GM18520 (cell line): ENCODE data around the gene TCHHL1.

Source experiments
- ATAC-seq: cut with Tn5 transposase; IDR thresholded peaks from one replicate; pipeline ENCODE4 v1.9.1; 2021; ENCODE audit not compliant: unreplicated experiment

The TCHHL1 gene

DNA sequence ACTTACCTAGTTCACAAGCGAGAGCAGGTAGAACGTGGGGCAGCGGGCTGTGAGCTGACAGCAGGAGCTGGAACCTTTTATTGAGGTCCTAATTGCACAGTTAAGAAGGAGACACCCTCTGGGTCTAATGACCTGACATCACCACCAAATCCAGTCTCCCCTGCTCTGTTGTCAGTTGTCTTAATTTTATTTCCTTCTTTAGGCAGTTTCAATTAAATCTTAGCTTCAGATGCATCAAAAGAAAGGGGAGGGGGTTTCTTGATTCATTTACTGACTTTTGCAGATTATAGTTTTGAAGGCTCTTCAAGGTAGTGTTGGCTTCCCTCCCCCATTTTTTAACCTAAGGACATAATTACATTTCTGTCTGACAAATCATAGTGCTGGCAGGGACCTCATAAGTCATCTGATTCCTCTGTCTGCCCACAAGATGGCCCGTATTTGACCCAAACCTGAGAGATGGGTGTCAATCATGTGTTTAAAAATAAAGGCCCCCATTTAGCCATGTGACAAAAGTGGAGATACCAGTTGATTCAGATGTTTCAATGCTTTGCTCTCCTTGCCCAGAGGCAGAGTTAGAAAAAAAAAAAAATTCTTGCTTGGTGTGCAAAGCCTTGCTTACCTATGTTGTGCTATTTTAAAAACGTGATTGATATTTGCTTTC, at the start of gene TCHHL1:
TCHHL1 (minus strand) TSS at position 51 of the 661 bp plus-strand sequence. CDS start 921 bp downstream, outside the sequence.
- ATAC-seq: no peak

DNA sequence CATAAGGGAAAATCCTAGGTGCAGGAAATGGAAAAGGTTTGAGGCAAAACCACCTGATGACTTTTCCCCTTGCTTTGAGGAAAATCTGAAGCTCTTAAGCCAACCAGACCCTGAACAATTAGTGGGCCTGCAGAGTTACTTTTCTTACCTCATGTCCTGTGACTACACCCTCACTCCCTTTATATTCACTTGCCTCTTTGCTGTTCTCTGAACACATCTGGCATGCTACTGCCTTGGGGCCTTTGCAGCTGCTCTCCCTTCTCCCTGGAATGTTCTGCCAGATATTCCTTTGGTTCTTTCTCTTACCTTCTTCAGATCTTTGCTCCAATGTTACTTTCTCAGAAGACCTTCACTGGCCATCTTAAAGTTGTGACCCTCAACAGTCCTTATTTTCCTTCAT, 48.4 kb upstream of the TCHHL1 start:
- ATAC-seq: no peak

DNA sequence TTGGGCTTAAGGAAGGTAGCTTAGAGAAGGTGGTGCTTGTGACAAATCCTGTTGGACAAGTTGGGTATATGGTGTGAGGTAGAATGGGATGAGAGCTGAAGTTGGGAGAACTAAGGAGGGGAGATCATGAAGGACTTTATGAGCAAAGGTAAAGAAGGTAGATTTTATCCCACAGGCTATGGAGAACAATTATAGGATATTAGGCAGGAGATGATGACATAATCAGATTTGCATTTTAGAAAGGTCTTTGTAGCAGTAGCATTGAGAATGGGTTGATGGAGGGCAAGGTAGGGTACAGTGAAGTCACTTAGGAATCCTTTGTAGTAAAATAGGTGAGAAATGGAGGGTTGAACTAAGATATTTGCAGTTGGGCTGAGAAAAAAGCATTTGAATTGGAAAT, 41.3 kb upstream of the TCHHL1 start:
- no peak for ATAC-seq

DNA sequence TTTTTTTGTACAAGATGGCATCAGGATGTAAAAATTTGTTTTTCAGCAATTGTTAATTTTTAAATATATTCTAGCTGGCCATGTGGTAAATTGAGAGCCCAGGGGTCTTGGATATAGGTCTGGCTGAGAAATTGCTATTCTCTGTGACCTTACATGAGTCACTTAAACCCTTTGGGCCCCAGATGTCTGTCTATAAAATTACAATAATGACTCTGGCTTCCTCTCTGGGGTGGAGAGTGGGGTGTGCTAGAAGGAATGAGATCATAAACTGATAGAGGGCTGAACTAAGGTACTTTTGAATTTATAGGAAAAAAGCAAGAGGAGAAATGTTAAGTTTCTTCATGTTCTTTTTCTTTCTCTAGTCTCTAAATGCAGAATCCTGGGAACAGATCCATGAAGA, 38.8 kb upstream of the TCHHL1 start:
- no peak for ATAC-seq

DNA sequence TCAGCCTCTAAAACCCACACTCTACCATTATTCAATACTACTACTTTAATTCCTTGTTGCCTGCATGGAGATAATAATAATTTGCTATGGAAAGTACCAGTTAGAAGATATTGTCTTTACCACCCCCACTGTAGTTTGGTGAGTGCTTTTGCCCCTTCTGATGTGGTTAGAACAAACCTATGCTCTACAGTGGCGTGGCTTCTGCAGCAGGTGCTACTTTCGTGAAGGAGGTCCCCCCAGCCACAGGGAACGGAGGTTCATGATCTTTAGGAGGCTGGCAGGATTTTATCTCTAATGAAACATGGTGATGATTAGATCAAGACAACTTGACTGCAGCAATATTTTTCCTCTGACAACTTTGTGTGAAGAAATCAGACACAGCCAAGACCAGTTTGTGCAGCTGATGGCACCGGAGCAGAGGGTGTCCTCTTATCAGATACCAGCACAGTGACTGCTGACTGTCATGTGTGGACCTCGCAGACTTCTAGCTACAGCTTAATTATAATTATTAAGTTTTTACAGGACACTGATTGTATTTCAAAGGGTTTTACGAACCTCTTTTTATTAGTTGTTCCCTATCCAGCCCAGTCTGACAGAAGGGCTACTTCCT, 37.1 kb upstream of the TCHHL1 start:
- no peak for ATAC-seq

DNA sequence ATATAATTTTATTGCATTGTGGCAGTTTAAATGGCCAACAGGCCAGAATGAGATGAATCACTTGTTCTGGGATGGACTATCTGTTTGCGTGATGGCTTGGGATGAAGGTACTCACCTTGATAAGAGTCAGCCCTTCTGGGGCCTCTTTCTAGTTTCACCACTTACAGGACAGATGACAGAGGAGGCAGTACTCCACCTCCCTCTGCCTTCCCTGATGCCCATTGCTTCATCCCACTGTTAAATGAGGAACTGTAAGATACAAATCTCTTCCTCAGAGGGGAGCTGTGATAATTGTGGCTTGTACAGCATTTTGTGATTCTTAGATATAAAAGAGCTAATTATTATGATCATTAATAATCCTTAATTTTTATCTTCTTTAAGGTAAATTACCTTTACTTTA, 30.1 kb upstream of the TCHHL1 start:
- ATAC-seq: no peak

DNA sequence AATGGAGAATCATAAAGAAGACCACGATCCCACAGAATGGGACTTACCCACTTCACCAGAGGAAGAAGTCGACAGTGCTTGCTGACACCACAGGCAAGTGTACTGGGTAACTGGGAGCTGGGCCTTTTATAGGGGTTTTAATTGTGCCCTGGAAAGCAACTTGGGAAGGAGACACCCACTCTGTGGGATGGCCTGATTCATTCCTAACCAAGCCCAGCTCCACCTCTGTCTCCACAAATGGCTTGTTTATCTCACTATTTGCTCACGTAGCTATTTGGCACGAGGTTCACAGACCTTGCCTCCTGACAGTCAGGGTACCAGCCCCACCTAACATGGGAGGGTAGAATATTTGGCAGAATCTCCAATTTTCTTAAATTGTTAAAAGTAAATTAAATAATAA, 26.5 kb upstream of the TCHHL1 start, which contains the start of gene TCHH:
TCHH (minus strand) TSS at position 101 of the 400 bp plus-strand sequence. CDS start 1,364 bp downstream, outside the sequence.
- no peak for ATAC-seq

DNA sequence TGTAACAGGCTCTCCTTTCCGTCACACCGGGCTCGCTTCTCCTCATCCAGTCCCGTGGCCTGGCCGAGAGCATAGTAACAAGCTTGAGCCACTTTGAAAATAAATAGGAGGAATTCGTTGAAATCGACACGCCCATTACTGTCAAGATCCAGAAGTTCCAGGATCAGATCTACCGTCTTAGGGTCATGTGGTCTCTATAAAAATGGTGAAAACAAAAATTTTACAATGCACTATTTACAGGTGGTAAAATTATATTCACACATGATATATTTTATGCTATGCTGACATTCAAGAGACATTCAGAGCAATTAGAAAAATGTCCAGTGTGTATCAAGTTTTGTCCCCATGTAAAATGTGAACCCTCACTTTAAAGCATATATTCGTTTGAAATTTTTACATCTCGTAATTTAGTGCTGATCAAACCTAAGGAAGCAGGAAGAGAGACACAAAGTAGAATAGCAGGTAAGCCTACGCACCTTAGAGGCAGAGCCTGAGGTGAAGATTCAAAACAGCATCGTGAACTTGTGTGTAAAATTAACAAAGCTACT, 24.1 kb upstream of the TCHHL1 start:
- ATAC-seq: no peak

DNA sequence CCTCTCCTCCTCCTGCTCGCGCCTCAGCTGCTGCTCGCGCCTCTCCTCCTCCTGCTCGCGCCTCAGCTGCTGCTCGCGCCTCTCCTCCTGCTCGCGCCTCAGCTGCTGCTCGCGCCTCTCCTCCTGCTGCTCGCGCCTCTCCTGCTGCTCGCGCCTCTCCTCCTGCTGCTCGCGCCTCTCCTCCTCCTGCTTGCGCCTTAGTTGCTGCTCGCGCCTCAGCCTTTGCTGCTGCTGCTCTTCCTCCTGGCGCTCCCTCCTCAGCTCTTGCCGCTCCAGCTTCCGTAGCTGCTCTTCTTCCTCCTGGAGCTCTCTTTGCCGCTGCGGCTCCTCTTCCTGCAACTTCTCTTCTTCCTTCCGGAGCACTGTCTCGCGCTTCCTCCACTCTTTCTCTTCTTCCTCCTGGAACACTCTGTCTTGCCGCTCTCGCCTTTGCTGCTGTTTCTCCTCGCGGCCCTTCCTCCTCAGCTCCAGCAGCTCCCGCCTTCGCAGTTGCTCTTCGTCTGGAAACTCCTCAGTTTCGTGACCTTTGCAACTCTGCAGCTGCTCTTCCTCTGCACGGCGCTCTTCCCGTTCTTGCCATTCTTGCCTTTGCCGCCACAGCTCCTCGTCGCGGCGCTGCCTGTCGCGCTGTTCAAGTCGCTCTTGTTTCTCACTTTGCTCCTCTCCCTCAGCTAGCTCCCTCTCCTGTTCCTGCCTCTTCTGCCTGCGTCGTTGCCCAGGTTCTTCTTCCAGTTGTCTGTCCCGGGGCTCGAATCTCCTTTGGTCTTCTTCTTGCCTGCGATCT, 23.4 kb upstream of the TCHHL1 start:
- ATAC-seq: no peak

DNA sequence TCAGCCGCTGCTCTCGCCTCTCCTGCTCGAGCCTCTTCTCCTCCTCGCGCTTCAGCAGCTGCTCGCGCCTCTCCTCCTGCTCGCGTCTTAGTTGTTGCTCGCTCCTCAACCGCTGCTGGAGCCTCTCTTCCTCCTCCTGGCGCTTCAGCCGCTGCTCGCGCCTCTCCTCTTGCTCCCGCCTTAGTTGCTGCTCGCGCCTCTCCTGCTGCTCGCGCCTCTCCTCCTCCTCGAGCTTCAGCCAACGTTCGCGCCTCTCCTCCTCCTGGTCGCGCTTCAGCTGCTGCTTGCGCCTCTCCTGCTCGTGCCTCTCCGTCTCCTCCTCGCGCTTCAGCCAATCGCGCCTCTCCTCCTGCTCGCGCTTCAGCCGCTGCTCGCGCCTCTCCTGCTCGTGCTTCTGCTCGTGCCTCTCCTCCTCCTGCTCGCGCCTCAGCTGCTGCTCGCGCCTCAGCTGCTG, 22.7 kb upstream of the TCHHL1 start:
- no peak for ATAC-seq

DNA sequence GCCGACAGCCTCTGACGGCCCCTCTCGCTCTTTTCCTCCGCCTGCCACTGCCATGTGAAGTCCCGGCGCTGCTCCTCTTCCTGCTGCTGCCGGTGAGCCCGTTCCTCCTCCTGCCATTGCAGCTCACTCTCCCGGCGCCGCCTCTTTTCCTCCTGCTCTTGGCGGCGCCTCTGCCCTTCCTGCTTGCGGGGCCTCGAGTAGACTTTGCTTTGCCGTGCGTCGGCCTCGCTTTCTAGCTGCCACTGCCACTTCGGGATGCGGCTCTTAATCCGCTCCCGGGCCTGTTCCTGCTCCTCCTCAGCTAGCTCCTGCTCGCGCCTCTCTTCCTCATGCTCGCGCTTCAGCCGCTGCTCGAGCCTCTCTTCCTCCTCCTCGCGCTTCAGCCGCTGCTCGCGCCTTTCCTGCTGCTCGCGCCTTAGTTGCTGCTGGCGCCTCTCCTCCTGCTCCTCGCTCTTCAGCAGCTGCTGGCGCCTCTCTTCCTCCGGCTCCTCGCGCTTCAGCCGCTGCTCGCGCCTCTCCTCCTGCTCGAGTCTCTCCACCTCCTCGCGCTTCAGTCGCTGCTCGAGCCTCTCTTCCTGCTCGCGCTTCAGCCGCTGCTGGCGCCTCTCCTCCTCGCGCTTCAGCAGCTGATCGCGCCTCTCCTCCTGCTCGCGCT, 22.1 kb upstream of the TCHHL1 start:
- no peak for ATAC-seq

DNA sequence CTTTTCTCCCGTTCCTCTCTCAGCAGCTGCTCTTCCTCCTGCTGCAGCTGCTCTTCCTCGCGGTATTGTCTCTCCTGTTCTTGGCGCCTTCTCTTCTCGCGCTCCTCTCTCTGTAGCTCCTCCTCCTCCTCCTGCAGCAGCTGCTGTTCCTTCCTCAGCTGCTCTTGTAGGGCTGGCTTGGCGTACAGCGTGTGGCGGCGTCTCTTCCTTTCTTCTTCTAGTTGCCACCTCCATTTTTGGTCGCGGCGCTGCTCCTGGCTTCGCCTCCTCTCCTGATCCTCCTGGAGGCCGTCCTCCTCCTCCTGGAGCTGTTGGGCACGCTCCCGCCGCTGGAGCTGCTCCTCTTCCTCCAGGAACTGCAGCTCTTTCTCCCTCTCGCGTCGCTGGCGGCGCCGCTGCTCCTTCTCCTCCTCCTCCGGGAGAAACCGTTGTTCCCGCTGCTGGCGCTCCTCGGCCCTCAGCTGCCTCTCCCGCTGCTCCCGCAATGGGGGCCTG, 21.5 kb upstream of the TCHHL1 start:
- ATAC-seq: no peak

DNA sequence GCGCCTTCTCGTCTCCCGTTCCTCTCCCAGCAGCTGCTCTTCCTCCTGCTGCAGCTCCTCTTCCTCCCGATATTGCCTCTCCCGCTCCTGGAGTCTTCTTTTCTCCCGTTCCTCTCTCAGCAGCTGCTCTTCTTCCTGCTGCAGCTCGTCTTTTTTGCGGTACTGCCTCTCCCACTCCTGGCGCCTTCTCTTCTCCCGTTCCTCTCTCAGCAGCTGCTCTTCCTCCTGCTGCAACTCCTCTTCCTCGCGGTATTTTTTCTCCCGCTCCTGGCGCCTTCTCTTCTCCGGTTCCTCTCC, 21.1 kb upstream of the TCHHL1 start:
- ATAC-seq: no peak

DNA sequence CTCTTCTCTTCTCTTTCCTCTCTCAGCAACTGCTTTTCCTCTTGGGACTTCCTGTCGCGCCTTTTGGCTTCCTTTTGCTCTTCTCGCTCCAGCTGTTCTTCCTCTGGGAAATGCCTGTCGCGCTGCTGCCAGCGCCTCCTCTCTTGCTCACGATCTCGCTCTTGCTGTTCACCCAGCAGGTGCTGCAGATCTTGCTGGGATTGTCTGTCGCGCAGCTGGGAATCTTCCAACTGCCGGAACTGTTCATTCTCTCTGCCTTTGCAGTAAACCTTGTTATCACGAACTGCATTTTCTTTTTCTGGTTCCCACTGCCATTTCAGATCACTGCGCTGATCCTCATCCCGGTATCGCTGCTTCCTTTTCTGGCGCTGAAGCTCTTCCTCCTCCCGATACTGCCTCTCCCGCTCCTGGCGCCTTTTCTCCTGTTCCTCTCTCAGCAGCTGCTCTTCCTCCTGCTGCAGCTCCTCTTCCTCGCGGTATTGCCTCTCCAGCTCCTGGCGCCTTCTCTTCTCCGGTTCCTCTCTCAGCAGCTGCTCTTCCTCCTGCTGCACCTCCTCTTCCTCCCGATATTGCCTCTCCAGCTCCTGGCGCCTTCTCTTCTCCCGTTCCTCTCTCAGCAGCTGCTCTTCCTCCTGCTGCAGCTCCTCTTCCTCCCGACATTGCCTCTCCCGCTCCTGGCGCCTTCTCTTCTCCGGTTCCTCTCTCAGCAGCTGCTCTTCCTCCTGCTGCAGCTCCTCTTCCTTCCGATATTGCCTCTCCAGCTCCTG, 20.6 kb upstream of the TCHHL1 start:
- no peak for ATAC-seq

DNA sequence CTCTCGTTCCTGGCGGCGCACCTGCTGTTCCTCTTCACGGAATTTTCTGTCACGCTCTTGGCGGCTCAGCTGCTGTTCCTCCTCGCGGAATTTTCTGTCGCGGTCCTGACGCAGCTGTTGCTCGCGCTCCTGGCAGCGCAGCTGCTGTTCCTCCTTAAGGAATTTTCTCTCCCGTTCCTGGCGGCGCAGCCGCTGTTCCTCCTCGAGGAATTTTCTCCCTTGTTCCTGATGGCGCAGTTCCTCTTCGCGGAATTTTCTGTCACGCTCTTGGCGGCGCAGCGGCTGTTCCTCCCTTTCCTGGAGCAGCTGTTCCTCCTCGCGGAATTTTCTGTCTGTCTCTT, 20.0 kb upstream of the TCHHL1 start:
- ATAC-seq: no peak

DNA sequence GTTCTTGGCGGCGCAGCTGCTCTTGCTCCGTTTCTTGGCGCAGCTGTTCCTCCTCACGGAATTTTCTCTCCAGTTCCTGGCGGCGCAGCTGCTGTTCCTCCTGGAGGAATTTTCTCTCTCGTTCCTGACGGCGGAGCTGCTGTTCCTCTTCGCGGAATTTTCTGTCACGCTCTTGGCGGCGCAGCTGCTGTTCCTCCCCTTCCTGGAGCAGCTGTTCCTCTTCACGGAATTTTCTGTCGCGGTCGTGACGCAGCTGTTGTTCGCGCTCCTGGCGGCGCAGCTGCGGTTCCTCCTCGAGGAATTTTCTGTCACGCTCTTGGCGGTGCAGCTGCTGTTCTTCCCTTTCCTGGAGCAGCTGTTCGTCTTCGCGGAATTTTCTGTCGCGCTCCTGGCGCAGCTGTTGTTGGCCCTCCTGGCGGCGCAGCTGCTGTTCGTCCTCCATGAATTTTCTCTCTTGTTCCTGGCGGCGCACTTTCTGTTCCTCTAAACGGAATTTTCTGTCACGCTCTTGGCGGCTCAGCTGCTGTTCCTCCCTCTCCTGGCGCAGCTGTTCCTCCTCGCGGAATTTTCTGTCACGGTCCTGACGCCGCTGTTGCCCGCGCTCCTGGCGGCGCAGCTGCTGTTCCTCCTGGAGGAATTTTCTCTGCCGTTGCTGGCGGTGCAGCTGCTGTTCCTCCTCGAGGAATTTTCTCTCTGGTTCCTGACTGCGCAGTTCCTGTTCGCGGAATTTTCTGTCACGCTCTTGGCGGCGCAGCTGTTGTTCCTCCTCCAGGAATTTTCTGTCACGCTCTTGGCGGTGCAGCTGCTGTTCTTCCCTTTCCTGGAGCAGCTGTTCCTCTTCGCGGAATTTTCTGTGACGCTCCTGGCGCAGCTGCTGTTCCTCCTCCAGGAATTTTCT, 19.4 kb upstream of the TCHHL1 start:
- ATAC-seq: no peak

DNA sequence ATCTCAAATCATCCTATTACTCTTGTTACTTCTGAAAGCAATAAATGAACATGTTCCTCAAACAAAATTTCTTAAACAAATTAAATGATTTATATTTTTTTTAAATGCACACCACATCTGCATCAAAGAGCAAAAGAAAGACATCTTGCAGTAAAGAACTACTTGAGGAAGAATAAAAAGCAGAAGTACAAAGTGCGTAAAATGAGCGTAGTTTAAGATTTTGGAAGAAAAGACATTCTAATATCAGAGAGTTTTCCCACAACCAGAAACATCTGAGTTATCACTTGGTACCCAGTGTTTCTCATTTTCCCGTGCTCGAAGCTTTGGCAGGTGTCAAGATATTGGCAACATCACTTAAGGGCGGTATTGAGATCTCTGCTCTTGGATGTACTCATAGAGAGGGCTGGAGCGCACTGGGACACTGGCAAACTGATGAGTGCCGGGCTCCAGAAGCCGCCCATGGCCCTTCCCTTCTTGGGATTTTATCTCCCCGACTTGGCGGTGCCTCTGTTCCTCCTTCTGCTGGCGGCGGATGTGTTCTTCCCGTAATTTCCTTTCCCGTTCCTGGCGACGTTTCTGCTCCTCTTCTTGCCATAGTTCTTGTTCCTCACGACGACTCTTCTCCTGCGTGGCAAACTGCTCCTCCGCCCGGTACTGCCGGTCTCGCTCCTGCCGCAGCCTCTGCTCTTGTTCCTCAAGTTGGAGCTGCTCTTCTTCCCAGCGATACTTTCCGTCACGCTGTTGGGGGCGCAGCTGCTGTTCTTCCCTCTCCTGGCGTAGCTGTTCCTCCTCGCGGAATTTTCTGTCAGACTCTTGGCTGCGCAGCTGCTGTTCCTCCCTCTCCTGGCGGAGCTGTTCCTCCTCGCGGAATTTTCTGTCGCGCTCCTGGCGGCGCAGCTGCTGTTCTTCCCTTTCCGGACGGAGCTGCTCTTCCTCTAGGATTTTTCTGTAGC, 18.4 kb upstream of the TCHHL1 start:
- ATAC-seq: no peak

DNA sequence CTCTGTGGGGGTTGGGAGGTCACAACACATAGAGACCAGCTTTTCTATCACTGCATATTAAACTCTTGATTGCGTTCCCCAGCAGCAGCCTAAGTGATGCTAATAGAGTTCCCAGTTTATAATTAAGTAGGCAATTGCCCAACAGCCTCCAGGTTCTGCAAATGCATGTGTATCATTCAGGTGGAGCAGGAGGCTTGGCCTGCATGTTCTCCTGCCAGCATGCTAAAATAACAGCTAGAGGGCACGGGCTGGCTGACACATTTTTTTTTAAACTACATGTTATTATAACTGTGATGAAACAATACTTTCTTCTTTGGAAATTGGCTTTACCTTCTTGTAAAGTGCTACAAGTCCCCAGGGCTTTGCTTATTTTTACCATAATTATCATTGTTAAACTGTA, 16.0 kb upstream of the TCHHL1 start:
- no peak for ATAC-seq
